ENCODE measurements around the gene KCNMA1.

- TF ChIP-seq CTCF (IDR thresholded peaks at IDR 0.05) (no peak), POLR2A (IDR thresholded peaks at IDR 0.05) (no peak), EP300 (IDR thresholded peaks at IDR 0.05; ENCODE audit: low read depth) (no peak)
Measured at GRCh38 chr10:77421591-77421990, 216.0 kb downstream of the KCNMA1 start.
